Activated T-helper 1 cell treated with anti-CD3 and anti-CD28 coated beads, Interleukin-12 subunit alpha, Interleukin-12 subunit beta, Interleukin-2, Interleukin-4 antibody, amounts not matched to agents 30 ng/mL and 10 ng/mL and 1 ng/mL, durations not matched to agents 14 hours and 24 hours and 36 hours (primary cell): ENCODE data around the gene CFP. TPM values are rescaled to one million over a fixed set of nuclear protein-coding genes. Genes with fewer than 3 reads are reported as not detected.
A peak's percentile ranks its signal among the peaks of the same experiment; 100 is the strongest.

Experiments used
- DNase-seq: peaks from one replicate; pipeline ENCODE4 v3.0.0; 2021; ENCODE audit warnings: low spot score
- H3K27ac Mint-ChIP-seq: one replicate; pipeline ENCODE4 v1.8.0; 2021; ENCODE audit warnings: mild to moderate bottlenecking, mixed read lengths
- H3K27me3 Mint-ChIP-seq: one replicate; pipeline ENCODE4 v1.8.0; 2022; ENCODE audit warnings: mild to moderate bottlenecking, moderate library complexity, mixed read lengths; ENCODE audit not compliant: insufficient read depth
- H3K36me3 Mint-ChIP-seq: one replicate; pipeline ENCODE4 v1.8.0; 2021; ENCODE audit warnings: low read depth, mixed read lengths
- H3K4me1 Mint-ChIP-seq: one replicate; pipeline ENCODE4 v1.8.0; 2021; ENCODE audit warnings: low read depth, mixed read lengths
- H3K4me3 Mint-ChIP-seq: one replicate; pipeline ENCODE4 v1.8.0; 2021; ENCODE audit warnings: mild to moderate bottlenecking, moderate library complexity, mixed read lengths
- H3K9me3 Mint-ChIP-seq: one replicate; pipeline ENCODE4 v1.8.0; 2021; ENCODE audit warnings: mixed read lengths
- intact Hi-C: fragments of 100-400 bp; cut with micrococcal nuclease; formaldehyde crosslinking; loops from one replicate; pipeline ENCODE4 v1.15.1; 2024
- total RNA-seq: library from RNA; stranded (reverse); gene quantifications from 2 replicates; pipeline ENCODE4 v1.2.3, GENCODE V29; 2022

CFP gene
- total RNA-seq, 1 donor from 2014 or later = 4.9 TPM

DNA sequence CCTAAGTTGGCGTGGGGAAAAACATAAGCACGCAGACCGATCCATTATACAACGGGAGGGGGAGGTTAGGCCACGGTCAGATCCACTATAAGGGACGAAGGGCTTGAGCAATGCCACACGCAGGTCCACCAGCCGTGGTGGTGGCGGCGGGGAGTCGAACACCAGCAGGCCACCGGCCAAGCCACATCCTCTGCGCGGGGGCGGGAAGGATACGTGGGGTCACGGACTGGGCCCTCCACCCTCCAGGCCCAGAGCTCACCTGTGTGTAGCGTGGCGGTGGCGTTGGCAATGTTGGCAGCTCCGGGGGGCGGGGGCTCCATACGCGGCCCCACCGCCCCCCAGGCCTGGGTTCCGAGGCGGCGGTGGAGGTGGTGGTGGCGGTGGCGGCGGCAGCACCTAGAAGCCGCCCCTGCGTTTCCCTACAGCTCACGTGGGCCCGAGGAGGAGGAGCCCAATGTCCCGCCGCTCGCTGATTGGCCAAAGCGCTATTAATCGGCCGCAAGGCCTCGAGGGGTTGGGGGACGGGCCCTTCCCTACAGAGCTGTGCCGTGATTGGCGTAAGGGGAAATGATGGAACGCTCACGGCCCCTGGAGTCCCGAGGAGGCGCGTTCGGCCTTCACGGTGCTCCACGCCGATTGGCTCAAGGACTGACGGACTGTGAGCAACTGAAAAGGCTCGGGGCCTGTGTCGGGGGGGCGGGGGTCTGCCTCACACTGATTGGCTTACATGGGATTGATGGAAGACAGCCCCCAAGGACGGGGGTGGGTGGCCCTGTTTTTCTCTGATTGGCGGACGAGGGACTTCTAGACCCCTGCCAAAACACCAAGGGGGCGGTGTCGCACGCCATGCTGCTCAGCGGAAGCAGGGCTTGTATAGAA, 20.7 kb upstream of the CFP start, which contains the start of gene ELK1:
Gene ELK1, minus strand, starts transcription at position 400 of the 879 bp plus-strand sequence. CDS start 9,122 bp downstream, outside the sequence.
- peak; percentile 85 for DNase-seq
- no peaks in the 10 kb centered on the region for H3K9me3 Mint-ChIP-seq
- H3K4me1 Mint-ChIP-seq = peaks cover 66% of the 10 kb centered on the region
- intact Hi-C loops = loop anchor here (1.0 to 10.0 kb wide), 10 partner anchors 8 to 1284 kb away; partner anchors contain the start of genes ARAF, FTSJ1, HDAC6 and SLC38A5
- H3K36me3 Mint-ChIP-seq = peaks cover 57% of the 10 kb centered on the region
- H3K4me3 Mint-ChIP-seq = peak within 1 kb of the TSS; percentile 95
- no peaks in the 10 kb centered on the region for H3K27me3 Mint-ChIP-seq
- H3K27ac Mint-ChIP-seq = peak within 1 kb of the TSS; percentile 96

DNA sequence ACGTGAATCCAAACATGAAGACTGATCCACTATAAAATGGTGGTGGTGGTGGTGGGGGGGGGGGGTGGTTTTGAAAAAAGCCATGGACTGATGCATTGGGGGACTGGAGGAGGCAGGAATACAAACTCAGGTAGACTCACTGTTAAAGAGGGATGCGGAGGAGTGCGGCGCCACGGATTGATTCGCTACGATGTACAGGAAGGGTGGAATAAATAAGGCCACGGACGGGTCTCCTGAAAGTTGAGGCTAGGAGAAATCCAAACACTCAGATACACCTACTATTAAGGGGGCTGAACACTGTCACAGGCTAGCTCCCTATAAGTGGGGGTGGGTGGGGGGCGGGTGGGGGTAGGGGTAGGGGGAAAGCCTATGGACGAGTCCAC, 20.0 kb upstream of the CFP start:
- peak overlapping the region; percentile 95 for H3K4me3 Mint-ChIP-seq
- H3K36me3 Mint-ChIP-seq = peaks cover 59% of the 10 kb centered on the region
- intact Hi-C loops = loop anchor here (1.0 to 10.0 kb wide), 11 partner anchors 9 to 1285 kb away; partner anchors contain the start of genes ARAF, FTSJ1, HDAC6 and SLC38A5
- H3K27me3 Mint-ChIP-seq = no peaks in the 10 kb centered on the region
- DNase-seq = no peak
- H3K4me1 Mint-ChIP-seq = peaks cover 68% of the 10 kb centered on the region
- no peaks in the 10 kb centered on the region for H3K9me3 Mint-ChIP-seq
- H3K27ac Mint-ChIP-seq = peak overlapping the region; percentile 95

DNA sequence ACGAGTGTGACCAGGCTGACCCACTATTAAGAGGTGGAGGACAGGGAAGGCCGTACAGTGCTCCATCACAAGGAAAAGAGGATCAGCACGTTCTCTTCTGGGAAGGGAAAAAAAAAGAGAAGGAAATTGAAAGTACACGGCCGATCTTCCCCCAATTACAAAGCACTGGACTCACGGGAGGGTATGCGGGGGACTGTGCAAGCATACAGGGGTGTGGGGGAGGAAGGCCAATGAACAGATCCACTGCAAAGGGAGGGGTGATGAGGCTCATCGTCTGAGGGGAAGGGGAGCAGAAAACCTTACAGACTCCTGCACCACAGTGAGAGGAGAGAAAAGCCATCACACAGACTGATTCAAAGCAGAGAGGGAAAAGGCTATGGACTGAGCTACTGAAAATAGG, 19.5 kb upstream of the CFP start:
- H3K27me3 Mint-ChIP-seq = no peaks in the 10 kb centered on the region
- H3K27ac Mint-ChIP-seq = peak overlapping the region; percentile 95
- intact Hi-C loops = loop anchor here (2.0 kb wide), 1 partner anchor 14 kb away; no protein-coding TSS in a partner anchor
- peaks cover 73% of the 10 kb centered on the region for H3K4me1 Mint-ChIP-seq
- H3K9me3 Mint-ChIP-seq = no peaks in the 10 kb centered on the region
- H3K4me3 Mint-ChIP-seq = peak overlapping the region; percentile 95
- peaks cover 60% of the 10 kb centered on the region for H3K36me3 Mint-ChIP-seq
- no peak for DNase-seq

DNA sequence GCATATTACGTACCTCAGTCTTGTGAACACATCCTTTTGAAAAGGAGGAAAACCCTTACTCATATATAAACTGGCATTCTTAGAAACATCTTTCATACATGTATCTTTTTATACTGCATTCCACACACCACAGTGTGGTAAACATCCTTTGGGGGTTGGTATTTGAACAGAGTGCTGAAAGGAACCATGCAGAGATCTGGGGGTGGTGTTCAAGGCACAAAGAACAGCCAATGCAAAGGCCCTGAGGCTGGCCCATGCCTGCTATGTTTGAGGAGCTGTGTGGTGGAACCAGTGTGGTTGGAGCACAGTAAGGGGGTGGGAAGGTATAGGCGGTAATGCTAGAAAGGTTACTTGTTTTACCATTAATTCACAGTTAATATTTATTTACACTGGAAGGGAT, 18.6 kb upstream of the CFP start:
- Mint-ChIP-seq H3K4me1 (peaks cover 72% of the 10 kb centered on the region), H3K4me3 (peak overlapping the region; percentile 95), H3K27ac (peak overlapping the region; percentile 95), H3K27me3 (no peaks in the 10 kb centered on the region), H3K9me3 (no peaks in the 10 kb centered on the region), H3K36me3 (peaks cover 58% of the 10 kb centered on the region)
- intact Hi-C loops = loop anchor here (1.0 to 2.0 kb wide), 2 partner anchors 13 to 14 kb away; no protein-coding TSS in a partner anchor
- no peak for DNase-seq

DNA sequence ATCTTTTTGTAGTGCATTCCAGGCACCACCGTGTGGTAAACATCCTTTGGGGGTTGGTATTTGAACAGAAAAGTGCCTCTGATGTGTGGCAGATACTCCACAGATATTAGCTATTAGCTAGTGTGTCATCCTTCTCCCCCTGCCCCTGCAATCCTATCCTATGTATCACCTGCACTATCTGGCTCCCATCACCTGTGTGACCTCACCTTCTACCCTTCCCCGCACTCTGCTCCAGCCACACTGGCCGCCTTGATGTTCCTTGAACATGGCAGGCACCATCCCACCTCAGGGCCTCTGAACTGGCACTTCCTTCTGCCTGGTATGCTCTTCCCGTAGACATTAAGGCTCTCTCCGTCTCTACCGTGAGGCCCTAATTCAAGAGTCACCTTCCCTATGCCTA, 16.9 kb upstream of the CFP start:
- no peak overlapping the region for H3K27ac Mint-ChIP-seq
- H3K4me3 Mint-ChIP-seq = peak overlapping the region; percentile 20

DNA sequence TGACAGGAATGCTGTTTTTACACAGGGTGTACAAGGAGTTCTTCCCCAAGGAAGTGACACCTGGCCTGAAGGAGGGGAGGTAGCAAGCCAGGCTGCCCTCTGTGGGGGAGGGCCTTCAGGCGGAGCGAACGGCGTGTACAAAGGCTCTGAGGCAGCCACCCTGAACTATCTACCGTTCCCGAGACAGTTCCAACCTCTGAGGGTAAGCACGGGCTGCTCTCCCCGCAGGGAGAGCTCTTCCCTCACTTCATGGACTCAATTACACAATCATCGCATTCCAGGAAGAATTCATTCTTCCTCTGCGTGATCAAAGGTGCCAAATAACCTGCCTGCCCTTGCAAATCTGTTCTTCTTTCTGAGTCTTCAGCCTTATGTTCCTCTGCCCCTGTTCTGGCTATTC, 15.8 kb upstream of the CFP start:
- H3K36me3 Mint-ChIP-seq = peaks cover 43% of the 10 kb centered on the region
- no peak for DNase-seq
- no peaks in the 10 kb centered on the region for H3K9me3 Mint-ChIP-seq
- H3K27me3 Mint-ChIP-seq = no peaks in the 10 kb centered on the region
- H3K27ac Mint-ChIP-seq = peak overlapping the region; percentile 23
- H3K4me3 Mint-ChIP-seq = no peak overlapping the region
- intact Hi-C loops = no loop called here
- peaks cover 44% of the 10 kb centered on the region for H3K4me1 Mint-ChIP-seq

More for the DNA sequence above, 16.9 kb upstream of the CFP start:
- intact Hi-C loops = no loop called here
- DNase-seq = no peak
- H3K9me3 Mint-ChIP-seq = no peaks in the 10 kb centered on the region
- peaks cover 46% of the 10 kb centered on the region for H3K36me3 Mint-ChIP-seq
- peaks cover 55% of the 10 kb centered on the region for H3K4me1 Mint-ChIP-seq
- H3K27me3 Mint-ChIP-seq = no peaks in the 10 kb centered on the region

DNA sequence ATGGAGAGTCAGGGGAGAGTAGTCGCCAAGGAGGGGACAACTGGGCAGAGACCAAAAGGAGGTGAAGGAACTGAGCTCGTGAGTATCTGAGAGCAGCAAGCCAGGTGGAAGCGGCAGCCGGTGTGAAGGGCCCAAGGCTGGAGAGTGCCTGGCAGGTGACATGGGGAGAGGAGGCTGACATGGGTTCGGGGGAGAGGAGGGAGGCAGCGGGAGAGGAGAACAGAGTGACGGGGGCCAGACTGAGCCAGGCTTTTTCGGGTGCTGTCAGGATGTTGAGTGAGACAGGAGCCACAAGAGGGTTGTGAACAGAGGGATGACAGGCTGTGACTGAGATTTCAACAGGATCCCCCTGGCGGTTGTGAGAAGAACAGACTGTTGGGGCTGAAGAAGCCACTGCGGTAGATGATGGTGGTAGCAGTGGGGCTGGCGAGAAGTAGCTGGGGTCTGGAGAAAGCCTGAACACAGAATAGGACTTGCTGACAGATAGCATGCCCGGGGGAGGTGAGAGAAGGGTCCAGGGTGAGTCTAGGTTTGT, 14.9 kb upstream of the CFP start:
- Mint-ChIP-seq H3K36me3 (peaks cover 51% of the 10 kb centered on the region), H3K27ac (no peak overlapping the region), H3K27me3 (no peaks in the 10 kb centered on the region), H3K9me3 (peaks cover 8% of the 10 kb centered on the region), H3K4me1 (peaks cover 47% of the 10 kb centered on the region), H3K4me3 (no peak overlapping the region)
- no peak for DNase-seq
- intact Hi-C loops = no loop called here

DNA sequence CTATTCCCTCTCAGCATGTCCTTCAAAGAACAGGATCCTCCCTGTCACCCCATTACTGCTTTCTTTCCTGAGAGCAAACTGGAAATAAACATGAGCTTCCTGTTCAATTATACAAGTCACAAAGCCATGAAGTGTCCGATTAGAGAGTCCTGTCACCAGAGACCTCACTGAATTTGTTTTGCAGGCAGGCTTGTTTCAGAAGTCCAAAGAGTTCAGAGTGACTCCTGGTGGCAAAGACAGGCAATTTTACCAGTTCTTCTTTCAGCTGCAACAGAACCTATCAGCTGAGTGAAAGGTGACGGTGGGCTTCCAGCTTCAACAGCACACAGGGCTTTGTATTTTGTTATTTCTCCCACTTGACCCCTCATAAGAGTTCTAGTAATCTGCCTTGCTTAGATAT, 14.2 kb upstream of the CFP start:
- no peak overlapping the region for H3K4me3 Mint-ChIP-seq
- no peaks in the 10 kb centered on the region for H3K27me3 Mint-ChIP-seq
- peaks cover 10% of the 10 kb centered on the region for H3K9me3 Mint-ChIP-seq
- H3K4me1 Mint-ChIP-seq = peaks cover 43% of the 10 kb centered on the region
- intact Hi-C loops = no loop called here
- no peak for DNase-seq
- H3K27ac Mint-ChIP-seq = no peak overlapping the region
- peaks cover 52% of the 10 kb centered on the region for H3K36me3 Mint-ChIP-seq

DNA sequence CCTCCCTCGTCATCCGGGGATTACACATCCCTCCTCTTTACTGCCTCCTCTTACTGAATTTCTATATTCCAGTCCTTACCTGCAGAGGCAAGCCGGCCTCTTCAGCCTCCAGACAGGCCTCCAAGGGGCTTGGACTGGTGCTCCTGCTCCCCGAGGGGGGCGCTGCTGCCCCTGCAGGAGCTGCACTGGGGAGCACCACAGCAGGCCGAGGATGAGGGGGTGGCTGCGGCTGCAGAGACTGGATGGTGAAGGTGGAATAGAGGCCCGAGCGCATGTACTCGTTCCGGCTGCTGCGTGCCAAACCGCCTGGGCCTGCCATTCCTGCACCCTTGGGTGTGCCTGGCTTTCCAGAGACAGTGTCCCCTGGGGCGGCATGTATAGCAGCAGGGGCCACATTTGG, 9.1 kb upstream of the CFP start:
- intact Hi-C loops = no loop called here
- H3K4me3 Mint-ChIP-seq = peak overlapping the region; percentile 67

DNA sequence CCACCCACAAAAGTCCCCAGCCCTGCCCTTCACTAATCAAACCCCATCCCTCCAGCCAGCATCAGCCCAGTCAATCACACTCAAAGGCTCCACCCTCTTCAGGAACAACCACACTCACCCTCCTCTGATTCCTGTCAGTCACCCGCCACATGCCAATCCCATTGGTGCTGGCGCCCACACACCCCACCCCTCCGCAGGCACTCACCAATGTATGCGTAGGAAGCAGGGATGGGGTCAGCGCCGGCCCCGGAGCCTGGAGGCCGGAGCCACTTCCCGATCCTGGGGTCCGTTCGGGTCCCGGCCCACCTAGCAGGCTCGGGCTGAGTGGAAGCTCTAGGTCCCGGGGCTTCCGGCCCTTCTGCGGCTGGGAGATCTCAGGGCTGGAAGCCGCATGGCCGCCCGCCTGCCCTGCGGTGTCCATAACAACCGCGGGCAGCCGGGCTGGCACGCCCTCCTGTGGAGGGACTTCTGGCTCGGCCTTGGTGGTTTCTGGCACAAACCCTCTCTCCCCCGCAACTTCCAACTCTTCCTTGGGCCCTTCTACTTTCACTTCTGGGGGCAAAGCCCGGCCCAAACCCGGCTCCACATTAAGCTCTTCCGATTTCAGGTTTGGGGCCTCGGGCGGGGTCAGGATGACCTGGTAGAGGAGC, 7.9 kb upstream of the CFP start:
- Mint-ChIP-seq H3K36me3 (peaks cover 48% of the 10 kb centered on the region), H3K9me3 (peaks cover 10% of the 10 kb centered on the region), H3K4me1 (peaks cover 23% of the 10 kb centered on the region), H3K4me3 (peak overlapping the region; percentile 67), H3K27me3 (peaks cover 2% of the 10 kb centered on the region), H3K27ac (peak overlapping the region; percentile 40)
- intact Hi-C loops = no loop called here
- DNase-seq = no peak

More for the DNA sequence above, 9.1 kb upstream of the CFP start:
- no peak overlapping the region for H3K27ac Mint-ChIP-seq
- peaks cover 23% of the 10 kb centered on the region for H3K4me1 Mint-ChIP-seq
- peaks cover 48% of the 10 kb centered on the region for H3K36me3 Mint-ChIP-seq
- H3K27me3 Mint-ChIP-seq = no peaks in the 10 kb centered on the region
- no peak for DNase-seq
- H3K9me3 Mint-ChIP-seq = peaks cover 10% of the 10 kb centered on the region

DNA sequence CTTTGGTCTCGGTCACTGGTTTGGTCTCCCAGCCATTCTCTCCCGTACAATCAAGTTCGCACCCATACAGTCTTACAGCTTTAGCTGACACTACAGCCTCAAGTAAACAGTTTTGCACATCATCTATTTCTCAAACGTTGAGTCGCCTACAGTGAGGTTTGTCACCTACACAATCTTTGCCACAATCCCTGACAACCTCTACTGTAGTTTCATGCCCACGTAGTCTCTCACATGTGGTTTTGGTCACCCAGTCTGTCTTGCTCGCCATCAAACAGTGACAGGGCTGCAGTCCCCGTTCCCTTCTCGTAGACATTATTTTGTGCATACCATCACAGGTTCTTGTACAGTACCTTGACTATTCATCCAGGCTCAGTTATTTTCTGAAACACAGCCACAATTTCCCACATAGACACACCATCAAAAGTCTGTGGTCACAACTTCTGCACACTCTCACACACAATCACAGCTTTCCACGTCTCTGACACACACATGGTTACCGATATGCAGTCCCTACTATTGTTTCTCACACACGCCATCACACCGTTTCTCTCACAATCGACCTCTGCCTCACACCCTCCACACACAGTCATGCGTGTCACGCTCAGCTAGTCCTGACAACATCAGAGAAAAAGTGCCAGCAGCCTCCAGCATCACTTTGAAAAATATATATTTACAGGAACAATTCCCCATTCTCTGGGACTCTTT, 5.3 kb upstream of the CFP start:
- Mint-ChIP-seq H3K27ac (no peak overlapping the region), H3K4me1 (peaks cover 25% of the 10 kb centered on the region), H3K36me3 (peaks cover 36% of the 10 kb centered on the region), H3K4me3 (no peak overlapping the region), H3K9me3 (peaks cover 6% of the 10 kb centered on the region), H3K27me3 (peaks cover 2% of the 10 kb centered on the region)
- intact Hi-C loops = loop anchor here (1.0 to 2.0 kb wide), 4 partner anchors 13 to 74 kb away; partner anchors contain the start of gene ARAF
- no peak for DNase-seq
